ENCODE measurements around the gene MTERF1. TPM values are rescaled to one million over a fixed set of nuclear protein-coding genes. Genes with fewer than 3 reads are reported as not detected.

MTERF1 gene
- total and polyA plus RNA-seq, 2 of the 13 experiments (the other 11 are each of a cell fraction or from before 2014, with no cell fraction given) = 5.5 to 19.3 TPM

DNA sequence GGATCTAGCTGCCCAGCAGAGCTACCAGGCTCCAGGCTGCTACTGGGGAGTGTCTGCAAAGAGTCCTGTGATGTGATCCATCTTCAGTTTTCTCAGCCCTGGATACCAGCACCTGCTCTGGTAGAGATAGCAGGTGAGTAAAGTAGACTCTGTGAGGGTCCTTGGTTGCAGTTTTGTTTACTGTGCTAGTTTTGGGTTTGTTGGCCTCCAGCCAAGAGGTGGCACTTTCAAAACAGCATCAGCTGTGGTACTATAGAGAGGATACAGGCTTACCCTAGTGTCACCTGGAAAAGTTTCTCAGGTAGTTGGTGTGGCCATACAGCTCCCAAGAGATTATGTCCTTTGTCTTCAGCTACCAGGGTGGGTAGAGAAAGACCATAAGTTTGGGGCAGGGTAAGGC is 56.3 kb downstream of the MTERF1 start (continued):
- TF ChIP-seq, protein P1, sequence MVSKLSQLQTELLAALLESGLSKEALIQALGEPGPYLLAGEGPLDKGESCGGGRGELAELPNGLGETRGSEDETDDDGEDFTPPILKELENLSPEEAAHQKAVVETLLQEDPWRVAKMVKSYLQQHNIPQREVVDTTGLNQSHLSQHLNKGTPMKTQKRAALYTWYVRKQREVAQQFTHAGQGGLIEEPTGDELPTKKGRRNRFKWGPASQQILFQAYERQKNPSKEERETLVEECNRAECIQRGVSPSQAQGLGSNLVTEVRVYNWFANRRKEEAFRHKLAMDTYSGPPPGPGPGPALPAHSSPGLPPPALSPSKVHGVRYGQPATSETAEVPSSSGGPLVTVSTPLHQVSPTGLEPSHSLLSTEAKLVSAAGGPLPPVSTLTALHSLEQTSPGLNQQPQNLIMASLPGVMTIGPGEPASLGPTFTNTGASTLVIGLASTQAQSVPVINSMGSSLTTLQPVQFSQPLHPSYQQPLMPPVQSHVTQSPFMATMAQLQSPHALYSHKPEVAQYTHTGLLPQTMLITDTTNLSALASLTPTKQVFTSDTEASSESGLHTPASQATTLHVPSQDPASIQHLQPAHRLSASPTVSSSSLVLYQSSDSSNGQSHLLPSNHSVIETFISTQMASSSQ (IDR thresholded peaks at IDR 0.05; ENCODE audit: low read depth) = no peak
- TF ChIP-seq, protein P1 (CRISPR knock-in tag; IDR thresholded peaks at IDR 0.05; ENCODE audit: borderline replicate concordance) = no peak
- TF ChIP-seq ELF3 (CRISPR knock-in tag; IDR thresholded peaks at IDR 0.05) = no peak

Other genes with a start within 250 kb of the MTERF1 start
- gene AKAP9, start 60.2 kb upstream of the MTERF1 start, total RNA-seq (2016; rRNA removed; fragmentation: Illumina TruSeq; extraction: Trizol) = 33.1 TPM in 2 replicates
- gene AKAP9, start 60.2 kb upstream of the MTERF1 start, polyA plus RNA-seq (2011; rRNA removed) = 18.7 and 27.6 TPM in 2 replicates